Colonic mucosa (tissue), 4 donors: ENCODE results near the gene SUN1. TPM values are rescaled to one million over a fixed set of nuclear protein-coding genes. Genes with fewer than 3 reads are reported as not detected.
"Not testable (repeated sequence)": the region's sequence is repeated elsewhere in the genome, so short reads cannot be mapped to it uniquely, and the experiment has no call there.

ENCODE experiments used
- DNase-seq: peaks from one replicate; pipeline ENCODE4 v3.0.0-alpha.2; 2020
- H3K27ac ChIP-seq: fragments of 200-600 bp; one replicate; pipeline ENCODE4 v1.8.0; 2021
- H3K27me3 ChIP-seq: fragments of 200-600 bp; one replicate; pipeline ENCODE4 v1.8.0; 2021
- H3K36me3 ChIP-seq: fragments of 200-600 bp; one replicate; pipeline ENCODE4 v1.8.0; 2021
- H3K4me1 ChIP-seq: fragments of 200-600 bp; one replicate; pipeline ENCODE4 v1.8.0; 2021; ENCODE audit warnings: mild to moderate bottlenecking
- H3K4me3 ChIP-seq: fragments of 200-600 bp; one replicate; pipeline ENCODE4 v1.8.0; 2021
- H3K9ac ChIP-seq, 2 donors: one replicate each; pipeline ENCODE4 v1.7.0; 2013; ENCODE audit warnings: control low read depth in 2 of 2, low read depth in 2 of 2, low read length in 2 of 2
- H3K9me3 ChIP-seq: fragments of 200-600 bp; one replicate; pipeline ENCODE4 v1.8.0; 2021
- CTCF ChIP-seq: fragments of 200-600 bp; IDR thresholded peaks from one replicate; pipeline ENCODE4 v1.8.0; 2022; ENCODE audit warnings: antibody characterized with exemption, mild to moderate bottlenecking
- intact Hi-C: fragments of 100-400 bp; cut with DNase I; formaldehyde crosslinking; loops from one replicate; pipeline ENCODE4 v1.14.1; 2022
- total RNA-seq, 2 donors: library from RNA; stranded (reverse); fragmentation: NEBNext Ultra II Directional in 1 of 2; extraction: Animal tissue kit (Norgen Biotek cat#: 25700) in 1 of 2; gene quantifications; one replicate each; pipeline ENCODE4 v1.2.1, GENCODE V29; 2021
- donor health status: healthy.
- donor health status: DM: no; HTN: no; CAD: no.
- donor health status: DM: no; HTN: no; CAD: no.

Gene SUN1
- total RNA-seq, 2 donors from 2014 or later: 122 to 158 TPM

- no peak for DNase-seq
- Histone ChIP-seq H3K36me3 (no peaks in the 10 kb centered on the region), H3K27me3 (no peaks in the 10 kb centered on the region), H3K27ac (no peak overlapping the region), H3K9me3 (no peaks in the 10 kb centered on the region), H3K9ac (no peak overlapping the region), H3K4me1 (peaks cover 5% of the 10 kb centered on the region), H3K4me3 (no peak overlapping the region)
- intact Hi-C loops: loop anchor here (2.0 to 5.0 kb wide), 2 partner anchors 47 to 64 kb away; partner anchors contain the start of gene ADAP1
- no peak for TF ChIP-seq CTCF
Measured at GRCh38 chr7:908159-908581, 75.9 kb downstream of the SUN1 start.

GRCh38 chr7:908591-909357, 76.5 kb downstream of the SUN1 start:
- intact Hi-C loops: loop anchor here (2.0 to 5.0 kb wide), 2 partner anchors 46 to 64 kb away; partner anchors contain the start of gene ADAP1
- H3K27me3 ChIP-seq, H3K36me3 ChIP-seq, H3K9me3 ChIP-seq, H3K9ac ChIP-seq, H3K4me1 ChIP-seq, H3K27ac ChIP-seq: not testable (repeated sequence)
- peak; percentile 72 for DNase-seq
- H3K4me3 ChIP-seq: peak overlapping the region; percentile 22
- TF ChIP-seq CTCF: peak; percentile 70

- Histone ChIP-seq H3K9me3 (no peaks in the 10 kb centered on the region), H3K4me3 (peak overlapping the region; percentile 22), H3K4me1 (peaks cover 8% of the 10 kb centered on the region), H3K36me3 (no peaks in the 10 kb centered on the region), H3K9ac (peak overlapping the region in 1 of 2 donors; percentile 69), H3K27ac (peak overlapping the region; percentile 49), H3K27me3 (no peaks in the 10 kb centered on the region)
- peak; percentile 87 for DNase-seq
- TF ChIP-seq CTCF: no peak
- intact Hi-C loops: loop anchor here (2.0 to 5.0 kb wide), 2 partner anchors 45 to 63 kb away; partner anchors contain the start of gene ADAP1
Measured at GRCh38 chr7:909358-910329, 77.4 kb downstream of the SUN1 start.

GRCh38 chr7:910441-910861, 78.2 kb downstream of the SUN1 start:
- no peak for TF ChIP-seq CTCF
- H3K9ac ChIP-seq: peak overlapping the region in 1 of 2 donors; percentile 26
- DNase-seq: no peak
- no peak overlapping the region for H3K4me3 ChIP-seq
- no peaks in the 10 kb centered on the region for H3K27me3 ChIP-seq
- H3K27ac ChIP-seq: peak overlapping the region; percentile 49
- no peaks in the 10 kb centered on the region for H3K9me3 ChIP-seq
- intact Hi-C loops: no loop called here
- H3K4me1 ChIP-seq: peaks cover 16% of the 10 kb centered on the region
- no peaks in the 10 kb centered on the region for H3K36me3 ChIP-seq

- Histone ChIP-seq H3K36me3 (no peaks in the 10 kb centered on the region), H3K27ac (peak overlapping the region; percentile 49), H3K9ac (no peak overlapping the region), H3K4me3 (no peak overlapping the region), H3K27me3 (no peaks in the 10 kb centered on the region), H3K4me1 (peaks cover 18% of the 10 kb centered on the region), H3K9me3 (no peaks in the 10 kb centered on the region)
- intact Hi-C loops: no loop called here
- no peak for TF ChIP-seq CTCF
- no peak for DNase-seq
Measured at GRCh38 chr7:910931-911431, 78.7 kb downstream of the SUN1 start.
